GM19452 (cell line): ENCODE data around the gene ARL16.
A peak's percentile ranks its signal among the peaks of the same experiment; 100 is the strongest.

Source experiments
- ATAC-seq: cut with Tn5 transposase; IDR thresholded peaks from one replicate; pipeline ENCODE4 v1.9.1; 2021; ENCODE audit not compliant: unreplicated experiment

ARL16 gene

GRCh38 chr17:81683584-81684441, at the start of gene ARL16, which contains the start of gene HGS:
TSS of gene ARL16 (minus strand) at chr17:81683797. CDS start at chr17:81683753, 44 bp downstream.
TSS of gene HGS (plus strand) at chr17:81684011. CDS start at chr17:81684067, 56 bp downstream.
- ATAC-seq: peak; percentile 87

GRCh38 chr17:81727324-81728031, 43.9 kb upstream of the ARL16 start:
- no peak for ATAC-seq

- ATAC-seq: no peak
These were observed 42.4 kb upstream of the ARL16 start for GRCh38 chr17:81726004-81726403.

GRCh38 chr17:81725439-81725838, 41.8 kb upstream of the ARL16 start:
- no peak for ATAC-seq

GRCh38 chr17:81723651-81724209, 40.1 kb upstream of the ARL16 start:
- ATAC-seq: no peak

- no peak for ATAC-seq
These were observed 38.9 kb upstream of the ARL16 start for GRCh38 chr17:81722184-81723120.

- ATAC-seq: no peak
These were observed 36.9 kb upstream of the ARL16 start for GRCh38 chr17:81720267-81721071.

GRCh38 chr17:81719410-81720266, 36.0 kb upstream of the ARL16 start:
- no peak for ATAC-seq

- ATAC-seq: no peak
These were observed 34.1 kb upstream of the ARL16 start for GRCh38 chr17:81717766-81718089.

GRCh38 chr17:81717049-81717765, 33.6 kb upstream of the ARL16 start:
- ATAC-seq: no peak

GRCh38 chr17:81716674-81716996, 33.0 kb upstream of the ARL16 start:
- no peak for ATAC-seq

- ATAC-seq: no peak
These were observed 32.5 kb upstream of the ARL16 start for GRCh38 chr17:81715872-81716673.

GRCh38 chr17:81715107-81715871, 31.7 kb upstream of the ARL16 start:
- ATAC-seq: no peak

- ATAC-seq: no peak
These were observed 31.0 kb upstream of the ARL16 start for GRCh38 chr17:81714412-81715106.

- no peak for ATAC-seq
These were observed 30.2 kb upstream of the ARL16 start for GRCh38 chr17:81713556-81714411.
